GM12891 (cell line): ENCODE results near the gene PJA2.

ENCODE experiments used
- POLR2A ChIP-seq: IDR thresholded peaks from 2 replicates; pipeline ENCODE4 v1.6.1; 2011; ENCODE audit warnings: low read depth, low read length, control low read depth
- POLR2AphosphoS5 ChIP-seq: IDR thresholded peaks from 2 replicates; pipeline ENCODE4 v1.6.1; 2011; ENCODE audit warnings: low read depth, low read length, control low read depth
- POU2F2 ChIP-seq: IDR thresholded peaks from 2 replicates; pipeline ENCODE4 v1.6.1; 2011; ENCODE audit warnings: low read depth, mild to moderate bottlenecking, control low read depth, low read length, moderate library complexity

DNA sequence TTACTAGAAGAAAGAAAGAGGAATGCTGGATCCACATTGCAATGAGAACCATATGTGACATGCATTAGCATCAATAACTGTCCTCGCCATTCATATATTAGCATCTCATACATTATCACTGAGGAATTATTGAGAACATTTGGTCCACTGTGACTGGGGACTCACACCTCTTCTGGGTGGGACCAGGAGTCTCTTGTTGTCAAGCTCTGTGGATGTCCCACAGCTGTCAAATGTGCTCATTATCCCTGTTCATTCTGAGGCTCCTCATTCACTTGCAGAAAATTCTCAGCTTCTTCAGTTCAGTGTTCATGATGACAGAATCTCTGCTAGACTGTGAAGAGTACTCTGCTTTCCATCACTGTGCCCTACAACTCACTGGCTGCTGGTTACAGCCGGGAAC is 109.4 kb downstream of the PJA2 start:
- TF ChIP-seq POLR2A (no peak), POLR2AphosphoS5 (no peak), POU2F2 (no peak)
